ENCODE results near the gene ERAP2.

DNA sequence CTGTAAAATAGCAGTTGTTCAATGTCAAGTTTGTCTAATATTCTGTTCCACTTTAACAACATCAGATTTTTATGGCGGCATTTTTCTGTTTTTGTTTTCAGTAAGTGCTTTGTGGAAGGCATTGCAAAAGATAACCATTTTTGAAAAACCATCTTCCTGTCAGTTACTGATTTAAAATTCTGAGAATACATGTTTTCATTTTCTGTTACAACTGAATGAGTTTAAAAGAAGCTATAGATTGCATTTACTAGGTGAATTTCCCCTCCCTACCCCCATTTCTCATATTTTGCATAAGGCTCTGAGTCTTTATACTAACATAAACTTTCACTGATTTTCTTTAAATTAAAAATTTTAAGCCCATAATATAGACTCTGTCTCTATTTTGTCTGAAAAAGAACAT, 4.6 kb upstream of the ERAP2 start:
- TF ChIP-seq, protein P1, sequence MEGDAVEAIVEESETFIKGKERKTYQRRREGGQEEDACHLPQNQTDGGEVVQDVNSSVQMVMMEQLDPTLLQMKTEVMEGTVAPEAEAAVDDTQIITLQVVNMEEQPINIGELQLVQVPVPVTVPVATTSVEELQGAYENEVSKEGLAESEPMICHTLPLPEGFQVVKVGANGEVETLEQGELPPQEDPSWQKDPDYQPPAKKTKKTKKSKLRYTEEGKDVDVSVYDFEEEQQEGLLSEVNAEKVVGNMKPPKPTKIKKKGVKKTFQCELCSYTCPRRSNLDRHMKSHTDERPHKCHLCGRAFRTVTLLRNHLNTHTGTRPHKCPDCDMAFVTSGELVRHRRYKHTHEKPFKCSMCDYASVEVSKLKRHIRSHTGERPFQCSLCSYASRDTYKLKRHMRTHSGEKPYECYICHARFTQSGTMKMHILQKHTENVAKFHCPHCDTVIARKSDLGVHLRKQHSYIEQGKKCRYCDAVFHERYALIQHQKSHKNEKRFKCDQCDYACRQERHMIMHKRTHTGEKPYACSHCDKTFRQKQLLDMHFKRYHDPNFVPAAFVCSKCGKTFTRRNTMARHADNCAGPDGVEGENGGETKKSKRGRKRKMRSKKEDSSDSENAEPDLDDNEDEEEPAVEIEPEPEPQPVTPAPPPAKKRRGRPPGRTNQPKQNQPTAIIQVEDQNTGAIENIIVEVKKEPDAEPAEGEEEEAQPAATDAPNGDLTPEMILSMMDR (IDR thresholded peaks at IDR 0.05), result no peak
- TF ChIP-seq POLR2A (IDR thresholded peaks at IDR 0.05), result no peak
- TF ChIP-seq POLR2AphosphoS5 (IDR thresholded peaks at IDR 0.05), result no peak

Data from sigmoid colon (tissue), 4 donors.